HCT116 (cell line): ENCODE measurements around the gene ADIRF. TPM values are rescaled to one million over a fixed set of nuclear protein-coding genes. Genes with fewer than 3 reads are reported as not detected.
A peak's percentile ranks its signal among the peaks of the same experiment; 100 is the strongest.

Experiments used
- ATAC-seq: fragments of 200-7000 bp; cut with Tn5 transposase; 2 replicates; pipeline ENCODE4 v1.9.1; 2020; ENCODE audit warnings: mild to moderate bottlenecking, moderate library complexity
- BruUV-seq: library from RNA; stranded (reverse); fragments of 400-500 nt; replicated peaks from 2 replicates; lab custom pipeline; 2021; lab: Mats Ljungman, UMichigan
- CTCF ChIA-PET: fragments of 300-600 bp; sonication (Branson Sonifier 250); formaldehyde crosslinking; loops from one replicate; lab custom pipeline; 2021; ENCODE audit warnings: antibody characterized with exemption; lab: Charles Lee
- POLR2A ChIA-PET: fragments of 300-600, 350-600 bp; sonication (Branson Sonifier 250); formaldehyde crosslinking; loops from one replicate; lab custom pipeline; 2021; ENCODE audit warnings: antibody characterized with exemption; lab: Charles Lee
- RAD21 ChIA-PET, 2 experiments: fragments of 300-600 bp; sonication (Branson Sonifier 250); formaldehyde crosslinking; loops; one replicate each; lab custom pipeline; 2023; ENCODE audit warnings: low total read pairs in 2 of 2; ENCODE audit not compliant: uncharacterized antibody in 2 of 2, unreplicated experiment in 2 of 2, low non-redundant PET in 1 of 2; lab: Charles Lee
- DNase-seq: peaks from one replicate; pipeline ENCODE4 v3.0.0-alpha.2; 2010; ENCODE audit warnings: low read depth, low spot score
- H2AFZ ChIP-seq: fragments of 200-600 bp; shearing (Covaris generic), sonication (generic); 2 replicates; pipeline ENCODE4 v1.6.1; 2017; ENCODE audit warnings: low read depth, mixed run types, mixed read lengths, antibody characterized with exemption, low read length; ENCODE audit not compliant: poor library complexity, severe bottlenecking
- H3K27ac ChIP-seq: 2 replicates; pipeline ENCODE4 v1.5.1; 2012; ENCODE audit warnings: low read depth, low read length
- H3K27me3 ChIP-seq: fragments of 200-600 bp; sonication (generic); 2 replicates; pipeline ENCODE4 v1.6.1; 2016; ENCODE audit warnings: mixed run types, low read length, mixed read lengths; ENCODE audit not compliant: insufficient read depth
- H3K36me3 ChIP-seq, 2 experiments: fragments of 200-500 bp in 1 of 2; fragments of 200-600 bp in 1 of 2; sonication (Bioruptor generic) in 1 of 2; sonication (generic) in 1 of 2; 2 replicates each; pipeline versions ENCODE4 v1.5.1 to v1.6.1; 2014 to 2016; ENCODE audit warnings: low read length in 2 of 2, inconsistent platforms in 1 of 2, mixed read lengths in 1 of 2, mixed run types in 1 of 2; ENCODE audit not compliant: insufficient read depth in 2 of 2, control insufficient read depth in 1 of 2
- H3K4me1 ChIP-seq, 2 experiments: fragments of 200-600 bp in 1 of 2; sonication (generic) in 1 of 2; 2 replicates each; pipeline versions ENCODE4 v1.5.1 to v1.6.1; 2012 to 2017; ENCODE audit warnings: low read length in 2 of 2, inconsistent platforms in 1 of 2, mild to moderate bottlenecking in 1 of 2, mixed read lengths in 1 of 2, mixed run types in 1 of 2, moderate library complexity in 1 of 2; ENCODE audit not compliant: insufficient read depth in 2 of 2, control insufficient read depth in 1 of 2
- H3K4me2 ChIP-seq: fragments of 200-600 bp; sonication (generic); 2 replicates; pipeline ENCODE4 v1.6.1; 2017; ENCODE audit warnings: mixed run types, low read length, mixed read lengths
- H3K4me3 ChIP-seq, 2 experiments: fragments of 200-600 bp in 1 of 2; sonication (generic) in 1 of 2; replicated peaks in 1 of 2; 2 replicates each; pipeline ENCODE4 v1.5.1; 2011 to 2016; ENCODE audit warnings: low read length in 2 of 2, control low read depth in 1 of 2, low read depth in 1 of 2, mild to moderate bottlenecking in 1 of 2, mixed read lengths in 1 of 2, mixed run types in 1 of 2
- H3K79me2 ChIP-seq: fragments of 200-600 bp; sonication (generic); 2 replicates; pipeline ENCODE4 v1.6.1; 2017; ENCODE audit warnings: mild to moderate bottlenecking, mixed run types, low read length, moderate library complexity, mixed read lengths; ENCODE audit not compliant: insufficient read depth
- H3K9ac ChIP-seq: fragments of 200-600 bp; sonication (generic); 2 replicates; pipeline ENCODE4 v1.6.1; 2016; ENCODE audit warnings: low read length, mixed read lengths
- H3K9me2 ChIP-seq: fragments of 200-600 bp; sonication (generic), shearing (Covaris generic); 2 replicates; pipeline ENCODE4 v1.6.1; 2017; ENCODE audit warnings: mixed run types, mild to moderate bottlenecking, moderate library complexity; ENCODE audit not compliant: insufficient read depth
- H3K9me3 ChIP-seq, 2 experiments: fragments of 200-500 bp in 1 of 2; fragments of 200-600 bp in 1 of 2; sonication (Bioruptor generic) in 1 of 2; sonication (generic) in 1 of 2; 2 replicates each; pipeline ENCODE4 v1.6.1; 2014 to 2017; ENCODE audit warnings: low read length in 2 of 2, mixed read lengths in 2 of 2, inconsistent platforms in 1 of 2, low read depth in 1 of 2, mild to moderate bottlenecking in 1 of 2, mixed run types in 1 of 2, moderate library complexity in 1 of 2; ENCODE audit not compliant: control insufficient read depth in 1 of 2, insufficient read depth in 1 of 2
- H4K20me1 ChIP-seq: fragments of 200-600 bp; sonication (generic), shearing (Covaris generic); 2 replicates; pipeline ENCODE4 v1.6.1; 2017; ENCODE audit warnings: mixed run types, mild to moderate bottlenecking, moderate library complexity; ENCODE audit not compliant: insufficient read depth
- ATF3 ChIP-seq: IDR thresholded peaks from 2 replicates; pipeline ENCODE4 v1.6.1; 2012
- CBX3 ChIP-seq: IDR thresholded peaks from 2 replicates; pipeline ENCODE4 v1.6.1; 2012; ENCODE audit warnings: low read depth
- CEBPB ChIP-seq: IDR thresholded peaks from 2 replicates; pipeline ENCODE4 v1.6.1; 2012; ENCODE audit warnings: low read depth
- ELF1 ChIP-seq: IDR thresholded peaks from 2 replicates; pipeline ENCODE4 v1.6.1; 2012; ENCODE audit warnings: low read depth, borderline replicate concordance
- MAX ChIP-seq: IDR thresholded peaks from 2 replicates; pipeline ENCODE4 v1.6.1; 2012
- POLR2AphosphoS5 ChIP-seq: IDR thresholded peaks from 2 replicates; pipeline ENCODE4 v1.6.1; 2011; ENCODE audit warnings: mild to moderate bottlenecking, low read depth, low read length, moderate library complexity
- TCF7L2 ChIP-seq: IDR thresholded peaks from 2 replicates; pipeline ENCODE4 v1.7.0; 2011; ENCODE audit warnings: borderline replicate concordance, inconsistent platforms; ENCODE audit not compliant: insufficient read depth, insufficient read length; ENCODE audit errors: extremely low read depth
- ZNF274 ChIP-seq: fragments of 200-500 bp; sonication (Bioruptor generic); IDR thresholded peaks from 2 replicates; pipeline ENCODE4 v1.6.1; 2014; ENCODE audit warnings: mild to moderate bottlenecking, low read depth, low read length, inconsistent platforms
- intact Hi-C: fragments of 100-400 bp; cut with micrococcal nuclease; formaldehyde crosslinking; loops from 2 replicates; pipeline ENCODE4 v1.10.0; 2022
- total RNA-seq: library from RNA; stranded (reverse); gene quantifications from one replicate; pipeline ENCODE4 v1.2.1, GENCODE V29; 2021; ENCODE audit not compliant: unreplicated experiment

Gene ADIRF
- total RNA-seq, 1 experiment from 2014 or later: 448 TPM

- DNase-seq (no peak), ATAC-seq (no peak)
- RAD21 ChIA-PET: no interaction called here
- Histone ChIP-seq H3K27me3 (no peaks in the 10 kb centered on the region), H3K9me3 (no peaks in the 10 kb centered on the region), H3K79me2 (peaks cover 19% of the 10 kb centered on the region), H3K36me3 (0 out of 4 replicates have a peak, but pooled peaks cover 0 to 5% of the 10 kb centered on the region in 2 experiments), H3K9me2 (no peaks in the 10 kb centered on the region), H2AFZ (no peak overlapping the region), H3K4me2 (no peak overlapping the region), H3K9ac (no peak overlapping the region), H3K4me3 (no peak overlapping the region), H4K20me1 (no peaks in the 10 kb centered on the region), H3K27ac (no peak overlapping the region), H3K4me1 (peaks cover 63 to 88% of the 10 kb centered on the region in 2 experiments)
- no TSS peak for BruUV-seq
- intact Hi-C loops: loop anchor here (5.0 kb wide), 1 partner anchor 251 kb away; no protein-coding TSS in a partner anchor
- TF ChIP-seq ZNF274 (no peak), POLR2AphosphoS5 (no peak), CEBPB (no peak), ELF1 (no peak), TCF7L2 (no peak), MAX (no peak)
- CTCF ChIA-PET: interaction anchor here (1.2 kb wide), 1 partner anchor 25 kb away, joined by 7 read pairs; no protein-coding TSS in a partner anchor
- POLR2A ChIA-PET: no interaction called here
Observed at GRCh38 chr10:86963341-86963919, 4.9 kb upstream of the ADIRF start.

GRCh38 chr10:86964061-86964846, 4.0 kb upstream of the ADIRF start:
- Histone ChIP-seq H3K9me3 (no peaks in the 10 kb centered on the region), H3K9me2 (no peaks in the 10 kb centered on the region), H3K79me2 (peaks cover 28% of the 10 kb centered on the region), H3K9ac (peak overlapping the region; percentile 13), H3K36me3 (0 out of 4 replicates have a peak, but pooled peaks cover 0 to 5% of the 10 kb centered on the region in 2 experiments), H3K4me3 (no peak overlapping the region), H3K27me3 (no peaks in the 10 kb centered on the region), H2AFZ (no peak overlapping the region), H3K4me2 (peak overlapping the region; percentile 3), H3K4me1 (peaks cover 58 to 83% of the 10 kb centered on the region in 2 experiments), H4K20me1 (no peaks in the 10 kb centered on the region), H3K27ac (peak overlapping the region; percentile 13; the same call in 1 of the 2 replicates)
- ChIA-PET RAD21 (no interaction called here), POLR2A (interaction anchor here (0.7 kb wide), 1 partner anchor 20 kb away, joined by 3 read pairs; no protein-coding TSS in a partner anchor), CTCF (interaction anchor here (1.2 kb wide), 1 partner anchor 25 kb away, joined by 7 read pairs; no protein-coding TSS in a partner anchor)
- ATAC-seq (no peak), DNase-seq (no peak)
- intact Hi-C loops: loop anchor here (5.0 kb wide), 1 partner anchor 252 kb away; no protein-coding TSS in a partner anchor
- no TSS peak for BruUV-seq
- TF ChIP-seq MAX: no peak
- no peak for TF ChIP-seq ATF3
- TF ChIP-seq POLR2AphosphoS5: peak; percentile 47; the same call in 1 of the 2 replicates
- no peak for TF ChIP-seq CBX3
